Caco-2 (cell line): ENCODE results near the gene CNIH3. TPM values are rescaled to one million over a fixed set of nuclear protein-coding genes. Genes with fewer than 3 reads are reported as not detected.

Experiments
- BruUV-seq: library from RNA; stranded (reverse); fragments of 400-500 nt; replicated peaks from 2 replicates; lab custom pipeline; 2021; lab: Mats Ljungman, UMichigan
- CTCF ChIA-PET: fragments of 300-600 bp; sonication (Branson Sonifier 250); formaldehyde crosslinking; loops from one replicate; lab custom pipeline; 2022; ENCODE audit warnings: antibody characterized with exemption; lab: Charles Lee
- POLR2A ChIA-PET: fragments of 300-600 bp; sonication (Branson Sonifier 250); formaldehyde crosslinking; loops from one replicate; lab custom pipeline; 2022; ENCODE audit warnings: antibody characterized with exemption; lab: Charles Lee
- DNase-seq, 2 experiments: peaks; one replicate each; pipeline versions ENCODE4 v3.0.0 to v3.0.0-alpha.2; 2020 to 2022
- H3K27me3 ChIP-seq: replicated peaks from 2 replicates; pipeline ENCODE4 v1.6.0; 2011; ENCODE audit warnings: low read length; ENCODE audit not compliant: control insufficient read depth, insufficient read depth
- H3K36me3 ChIP-seq: 2 replicates; pipeline ENCODE4 v1.5.1; 2011; ENCODE audit warnings: low read length; ENCODE audit not compliant: control insufficient read depth, insufficient read depth
- H3K4me1 ChIP-seq: fragments of 250-450 bp; sonication (Bioruptor Pico); 2 replicates; pipeline ENCODE4 v1.5.1; 2020; ENCODE audit warnings: mild to moderate bottlenecking
- H3K4me3 ChIP-seq: 2 replicates; pipeline ENCODE4 v1.5.1; 2011; ENCODE audit warnings: low read depth, mild to moderate bottlenecking, control low read depth, low read length
- H3K9me3 ChIP-seq: fragments of 250-450 bp; sonication (Bioruptor Pico); 2 replicates; pipeline ENCODE4 v1.5.1; 2020; ENCODE audit warnings: mild to moderate bottlenecking, moderate library complexity
- H3K27ac Mint-ChIP-seq: one replicate; pipeline ENCODE4 v1.8.0; 2022; ENCODE audit warnings: mixed read lengths; ENCODE audit not compliant: unreplicated experiment
- H3K27me3 Mint-ChIP-seq: one replicate; pipeline ENCODE4 v1.8.0; 2022; ENCODE audit warnings: mixed read lengths; ENCODE audit not compliant: insufficient read depth, unreplicated experiment
- H3K36me3 Mint-ChIP-seq: one replicate; pipeline ENCODE4 v1.8.0; 2022; ENCODE audit warnings: mild to moderate bottlenecking, mixed read lengths; ENCODE audit not compliant: insufficient read depth, unreplicated experiment
- H3K4me1 Mint-ChIP-seq: one replicate; pipeline ENCODE4 v1.8.0; 2022; ENCODE audit warnings: low read depth, mixed read lengths; ENCODE audit not compliant: unreplicated experiment
- H3K4me3 Mint-ChIP-seq: one replicate; pipeline ENCODE4 v1.8.0; 2022; ENCODE audit warnings: mild to moderate bottlenecking, moderate library complexity, mixed read lengths; ENCODE audit not compliant: unreplicated experiment
- H3K9me3 Mint-ChIP-seq: one replicate; pipeline ENCODE4 v1.8.0; 2022; ENCODE audit warnings: mixed read lengths; ENCODE audit not compliant: unreplicated experiment
- intact Hi-C: fragments of 100-400 bp; cut with micrococcal nuclease; formaldehyde crosslinking; loops from one replicate; pipeline ENCODE4 v1.10.0; 2022; ENCODE audit not compliant: unreplicated experiment
- total RNA-seq: library from RNA; stranded (reverse); gene quantifications from 2 replicates; pipeline ENCODE4 v1.2.3, GENCODE V29; 2022
- TF ChIP-seq, protein P1 (sequence below), 2 experiments: fragments of 200-600 bp in 1 of 2; IDR thresholded peaks; 1 replicate in 1 of 2; 2 replicates in 1 of 2; pipeline versions ENCODE4 v1.5.1 to v1.8.0; 2011 to 2022; ENCODE audit warnings: antibody characterized with exemption in 1 of 2, control low read depth in 1 of 2, inconsistent platforms in 1 of 2, low read depth in 1 of 2, low read length in 1 of 2, mild to moderate bottlenecking in 1 of 2, moderate library complexity in 1 of 2; ENCODE audit not compliant: insufficient read depth in 1 of 2, severe bottlenecking in 1 of 2, unreplicated experiment in 1 of 2

CNIH3 gene
- total RNA-seq, 1 experiment from 2014 or later: 2.2 TPM

GRCh38 chr1:224751624-224752311 is 135.7 kb downstream of the CNIH3 start:
- H3K27me3 Mint-ChIP-seq: peaks cover 26% of the 10 kb centered on the region
- POLR2A ChIA-PET: no interaction called here
- no peak for DNase-seq
- H3K4me3 Mint-ChIP-seq: no peak overlapping the region
- Histone ChIP-seq H3K4me1 (no peaks in the 10 kb centered on the region), H3K27me3 (no peaks in the 10 kb centered on the region), H3K9me3 (no peaks in the 10 kb centered on the region), H3K4me3 (no peak overlapping the region), H3K36me3 (no peaks in the 10 kb centered on the region)
- CTCF ChIA-PET: no interaction called here
- H3K27ac Mint-ChIP-seq: no peak overlapping the region
- TF ChIP-seq, protein P1, sequence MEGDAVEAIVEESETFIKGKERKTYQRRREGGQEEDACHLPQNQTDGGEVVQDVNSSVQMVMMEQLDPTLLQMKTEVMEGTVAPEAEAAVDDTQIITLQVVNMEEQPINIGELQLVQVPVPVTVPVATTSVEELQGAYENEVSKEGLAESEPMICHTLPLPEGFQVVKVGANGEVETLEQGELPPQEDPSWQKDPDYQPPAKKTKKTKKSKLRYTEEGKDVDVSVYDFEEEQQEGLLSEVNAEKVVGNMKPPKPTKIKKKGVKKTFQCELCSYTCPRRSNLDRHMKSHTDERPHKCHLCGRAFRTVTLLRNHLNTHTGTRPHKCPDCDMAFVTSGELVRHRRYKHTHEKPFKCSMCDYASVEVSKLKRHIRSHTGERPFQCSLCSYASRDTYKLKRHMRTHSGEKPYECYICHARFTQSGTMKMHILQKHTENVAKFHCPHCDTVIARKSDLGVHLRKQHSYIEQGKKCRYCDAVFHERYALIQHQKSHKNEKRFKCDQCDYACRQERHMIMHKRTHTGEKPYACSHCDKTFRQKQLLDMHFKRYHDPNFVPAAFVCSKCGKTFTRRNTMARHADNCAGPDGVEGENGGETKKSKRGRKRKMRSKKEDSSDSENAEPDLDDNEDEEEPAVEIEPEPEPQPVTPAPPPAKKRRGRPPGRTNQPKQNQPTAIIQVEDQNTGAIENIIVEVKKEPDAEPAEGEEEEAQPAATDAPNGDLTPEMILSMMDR (IDR thresholded peaks at IDR 0.05; ENCODE audit: insufficient read depth in 1 of 2, low read depth in 1 of 2, low read length in 1 of 2, severe bottlenecking in 1 of 2, unreplicated experiment in 1 of 2): no peak
- no peaks in the 10 kb centered on the region for H3K36me3 Mint-ChIP-seq
- H3K4me1 Mint-ChIP-seq: no peaks in the 10 kb centered on the region
- H3K9me3 Mint-ChIP-seq: no peaks in the 10 kb centered on the region
- no TSS peak for BruUV-seq
- intact Hi-C loops: no loop called here

DNA sequence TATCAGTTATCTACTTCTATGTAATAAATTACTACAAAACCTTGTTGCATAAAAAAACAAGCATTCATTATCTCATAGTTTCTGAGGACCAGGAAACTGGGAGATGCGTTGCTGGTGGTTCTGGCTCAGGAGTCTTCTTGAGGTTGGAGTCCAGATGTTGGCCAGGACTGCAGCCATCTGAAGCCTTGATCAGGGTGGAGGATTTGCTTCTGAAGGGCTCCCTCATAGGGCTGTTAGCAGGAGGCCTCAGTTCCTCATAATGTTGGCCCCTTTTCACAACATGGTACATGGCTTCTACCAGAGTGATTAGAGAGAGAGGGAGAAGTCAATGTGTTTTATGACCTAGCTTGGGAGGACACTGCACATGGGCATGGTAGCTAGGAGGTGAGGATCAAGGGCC is 137.4 kb downstream of the CNIH3 start:
- DNase-seq: no peak
- Mint-ChIP-seq H3K9me3 (peaks cover 4% of the 10 kb centered on the region), H3K4me1 (no peaks in the 10 kb centered on the region), H3K4me3 (no peak overlapping the region), H3K36me3 (no peaks in the 10 kb centered on the region), H3K27ac (no peak overlapping the region), H3K27me3 (peaks cover 26% of the 10 kb centered on the region)
- no peaks in the 10 kb centered on the region for H3K4me1 ChIP-seq
- no peaks in the 10 kb centered on the region for H3K36me3 ChIP-seq
- H3K27me3 ChIP-seq: no peaks in the 10 kb centered on the region
- no peaks in the 10 kb centered on the region; the same call in 1 of the 2 replicates for H3K9me3 ChIP-seq
- intact Hi-C loops: no loop called here
- no TSS peak for BruUV-seq
- TF ChIP-seq, protein P1 (IDR thresholded peaks at IDR 0.05; ENCODE audit: insufficient read depth in 1 of 2, low read depth in 1 of 2, low read length in 1 of 2, severe bottlenecking in 1 of 2, unreplicated experiment in 1 of 2): no peak
- H3K4me3 ChIP-seq: no peak overlapping the region
- POLR2A ChIA-PET: no interaction called here
- CTCF ChIA-PET: no interaction called here

- DNase-seq: no peak
- Histone ChIP-seq H3K27me3 (no peaks in the 10 kb centered on the region), H3K36me3 (no peaks in the 10 kb centered on the region), H3K9me3 (no peaks in the 10 kb centered on the region; the same call in 1 of the 2 replicates), H3K4me1 (no peaks in the 10 kb centered on the region), H3K4me3 (no peak overlapping the region)
- Mint-ChIP-seq H3K4me1 (no peaks in the 10 kb centered on the region), H3K27me3 (peaks cover 16% of the 10 kb centered on the region), H3K27ac (no peak overlapping the region), H3K9me3 (peaks cover 17% of the 10 kb centered on the region), H3K4me3 (no peak overlapping the region), H3K36me3 (no peaks in the 10 kb centered on the region)
- TF ChIP-seq, protein P1 (IDR thresholded peaks at IDR 0.05; ENCODE audit: insufficient read depth in 1 of 2, low read depth in 1 of 2, low read length in 1 of 2, severe bottlenecking in 1 of 2, unreplicated experiment in 1 of 2): no peak
- ChIA-PET POLR2A (no interaction called here), CTCF (no interaction called here)
- intact Hi-C loops: no loop called here
- no TSS peak for BruUV-seq
Measured at GRCh38 chr1:224755586-224755985, 139.5 kb downstream of the CNIH3 start.
